Cortex of kidney (tissue), 1 donor: ENCODE measurements around the gene LCTL.
"Not testable (repeated sequence)": the region's sequence is repeated elsewhere in the genome, so short reads cannot be mapped to it uniquely, and the experiment has no call there.

ENCODE experiments used
- DNase-seq: peaks from one replicate; lab custom pipeline; 2025; lab: John Stamatoyannopoulos, UW

Gene LCTL

DNA sequence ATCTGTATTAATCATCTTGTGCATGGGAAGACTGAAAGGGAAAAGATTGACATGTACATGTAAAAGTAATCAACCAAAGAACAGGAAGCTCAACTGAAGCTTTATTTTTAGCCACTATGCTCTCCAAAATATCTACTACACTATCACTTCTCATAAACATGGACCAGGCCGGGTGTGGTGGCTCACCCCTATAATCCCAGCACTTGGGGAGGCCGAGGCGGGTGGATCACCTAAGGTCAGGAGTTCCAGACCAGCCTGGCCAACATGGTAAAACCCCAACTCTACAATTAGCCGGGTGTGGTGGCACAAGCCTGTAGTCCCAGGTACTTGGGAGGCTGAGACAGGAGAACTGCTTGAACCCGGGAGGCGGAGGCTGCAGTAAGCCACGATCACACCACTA lies 65.5 kb downstream of the LCTL start:
- DNase-seq, result not testable (repeated sequence)

DNA sequence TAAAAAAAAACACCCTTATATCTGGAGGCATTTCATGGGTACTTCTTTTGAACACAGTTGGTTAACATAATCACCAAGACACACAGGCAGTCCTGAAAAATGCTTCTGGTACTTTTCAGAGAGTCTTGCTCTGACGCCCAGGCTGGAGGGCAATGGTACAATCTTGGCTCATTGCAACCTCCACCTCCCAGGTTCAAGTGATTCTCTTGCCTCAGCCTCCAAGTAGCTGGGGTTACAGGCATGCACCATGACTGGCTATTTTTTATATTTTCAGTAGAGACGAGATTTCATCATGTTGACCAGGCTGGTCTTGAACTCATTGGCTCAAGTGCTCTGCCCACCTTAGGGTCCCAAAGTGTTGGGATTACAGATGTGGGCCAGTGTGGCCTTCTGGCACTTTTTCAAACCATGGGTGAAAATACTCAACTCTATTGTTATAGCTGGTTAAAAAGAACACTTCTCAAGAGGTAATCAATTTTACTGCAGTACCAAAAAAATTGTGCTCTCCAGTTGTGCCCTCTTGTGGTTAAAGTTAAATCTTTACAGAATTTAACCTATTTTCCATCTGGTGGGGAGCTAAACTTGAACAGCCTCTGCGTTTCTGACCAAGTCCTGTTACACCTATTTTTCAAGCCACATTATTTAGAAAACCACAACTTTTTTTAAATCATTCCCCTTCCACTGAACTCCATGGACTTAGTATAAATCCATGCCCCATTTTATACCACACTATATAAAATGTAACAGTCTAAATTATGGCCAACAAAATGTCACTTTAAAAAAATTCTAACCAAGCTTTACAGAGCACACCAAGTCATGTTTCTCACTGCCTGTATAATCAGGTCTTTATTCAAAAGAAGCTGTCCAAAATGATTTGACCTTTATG lies 67.1 kb downstream of the LCTL start:
- no peak for DNase-seq
